ENCODE measurements around the gene AP1G2. TPM values are rescaled to one million over a fixed set of nuclear protein-coding genes. Genes with fewer than 3 reads are reported as not detected.
A peak's percentile ranks its signal among the peaks of the same experiment; 100 is the strongest.

AP1G2 gene
- total and polyA plus RNA-seq, 2 of the 13 experiments (the other 11 are each of a cell fraction or from before 2014, with no cell fraction given): 96.9 to 611 TPM

- TF ChIP-seq SUZ12 (IDR thresholded peaks at IDR 0.05; ENCODE audit: low read depth, low read length) (no peak), ZNF713 (CRISPR knock-in tag; IDR thresholded peaks at IDR 0.05) (no peak), DNMT3B (CRISPR knock-in tag; conservative IDR thresholded peaks at IDR 0.05) (no peak), AGO2 (optimal IDR thresholded peaks at IDR 0.05; ENCODE audit: low read depth, low read length) (no peak), ZNF317 (CRISPR knock-in tag; IDR thresholded peaks at IDR 0.05) (no peak), SOX6 (IDR thresholded peaks at IDR 0.05) (no peak), SOX6 (CRISPR knock-in tag; IDR thresholded peaks at IDR 0.05) (no peak), DBP (CRISPR knock-in tag; IDR thresholded peaks at IDR 0.05; ENCODE audit: not compliant biosample characterization) (no peak), ZNF292 (CRISPR knock-in tag; IDR thresholded peaks at IDR 0.05; ENCODE audit: borderline replicate concordance, low read depth) (no peak), ADNP (CRISPR knock-in tag; IDR thresholded peaks at IDR 0.05) (no peak), MZF1 (CRISPR knock-in tag; IDR thresholded peaks at IDR 0.05; ENCODE audit: borderline replicate concordance) (peak; percentile 44; the same call in 1 of the 2 replicates), UBTF (CRISPR knock-in tag; IDR thresholded peaks at IDR 0.05) (0 out of 2 replicates have a peak, but pooled peaks have one; percentile 39), RBFOX2 (IDR thresholded peaks at IDR 0.05; ENCODE audit: low read depth, low read length) (no peak), ZNF558 (CRISPR knock-in tag; IDR thresholded peaks at IDR 0.05; ENCODE audit: borderline replicate concordance) (no peak), RARA (CRISPR knock-in tag; IDR thresholded peaks at IDR 0.05) (no peak)
- TF ChIP-seq, protein P1, sequence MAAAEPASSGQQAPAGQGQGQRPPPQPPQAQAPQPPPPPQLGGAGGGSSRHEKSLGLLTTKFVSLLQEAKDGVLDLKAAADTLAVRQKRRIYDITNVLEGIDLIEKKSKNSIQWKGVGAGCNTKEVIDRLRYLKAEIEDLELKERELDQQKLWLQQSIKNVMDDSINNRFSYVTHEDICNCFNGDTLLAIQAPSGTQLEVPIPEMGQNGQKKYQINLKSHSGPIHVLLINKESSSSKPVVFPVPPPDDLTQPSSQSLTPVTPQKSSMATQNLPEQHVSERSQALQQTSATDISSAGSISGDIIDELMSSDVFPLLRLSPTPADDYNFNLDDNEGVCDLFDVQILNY (CRISPR knock-in tag; conservative IDR thresholded peaks at IDR 0.05): no peak
- TF ChIP-seq, protein P2, sequence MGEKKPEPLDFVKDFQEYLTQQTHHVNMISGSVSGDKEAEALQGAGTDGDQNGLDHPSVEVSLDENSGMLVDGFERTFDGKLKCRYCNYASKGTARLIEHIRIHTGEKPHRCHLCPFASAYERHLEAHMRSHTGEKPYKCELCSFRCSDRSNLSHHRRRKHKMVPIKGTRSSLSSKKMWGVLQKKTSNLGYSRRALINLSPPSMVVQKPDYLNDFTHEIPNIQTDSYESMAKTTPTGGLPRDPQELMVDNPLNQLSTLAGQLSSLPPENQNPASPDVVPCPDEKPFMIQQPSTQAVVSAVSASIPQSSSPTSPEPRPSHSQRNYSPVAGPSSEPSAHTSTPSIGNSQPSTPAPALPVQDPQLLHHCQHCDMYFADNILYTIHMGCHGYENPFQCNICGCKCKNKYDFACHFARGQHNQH (CRISPR knock-in tag; IDR thresholded peaks at IDR 0.05): no peak
Measured at GRCh38 chr14:23571701-23572523, 4.3 kb upstream of the AP1G2 start (continued).
